Measurements from ENCODE around the gene BAD. TPM values are rescaled to one million over a fixed set of nuclear protein-coding genes. Genes with fewer than 3 reads are reported as not detected.

Gene BAD
- total and polyA plus RNA-seq, 2 of the 13 experiments (the other 11 are each of a cell fraction or from before 2014, with no cell fraction given) = 17.9 to 28.5 TPM

- TF ChIP-seq ZNF609 (CRISPR knock-in tag; IDR thresholded peaks at IDR 0.05; ENCODE audit: borderline replicate concordance) (no peak), HINFP (CRISPR knock-in tag; IDR thresholded peaks at IDR 0.05; ENCODE audit: low read depth) (0 out of 2 replicates have a peak, but pooled peaks have one; percentile 41), ZNF644 (CRISPR knock-in tag; IDR thresholded peaks at IDR 0.05; ENCODE audit: low read depth) (no peak), BRD4 (CRISPR knock-in tag; IDR thresholded peaks at IDR 0.05) (no peak), ATF6 (CRISPR knock-in tag; conservative IDR thresholded peaks at IDR 0.05) (0 out of 2 replicates have a peak, but pooled peaks have one; percentile 65), ZNF446 (CRISPR knock-in tag; IDR thresholded peaks at IDR 0.05) (0 out of 2 replicates have a peak, but pooled peaks have one; percentile 26), KAT8 (CRISPR knock-in tag; IDR thresholded peaks at IDR 0.05) (peak; percentile 78), ZNF781 (CRISPR knock-in tag; IDR thresholded peaks at IDR 0.05; ENCODE audit: borderline replicate concordance, not compliant biosample characterization) (peak; percentile 26), SMARCC2 (IDR thresholded peaks at IDR 0.05) (no peak), ZBTB33 (CRISPR knock-in tag; IDR thresholded peaks at IDR 0.05) (no peak), ZSCAN25 (CRISPR knock-in tag; IDR thresholded peaks at IDR 0.05) (peak; percentile 77), BORCS8-MEF2B (CRISPR knock-in tag; IDR thresholded peaks at IDR 0.05) (no peak; the same call in 1 of the 2 replicates), PHF5A (CRISPR knock-in tag; IDR thresholded peaks at IDR 0.05; ENCODE audit: low read depth, unreplicated experiment) (no peak), HCFC1 (IDR thresholded peaks at IDR 0.05; ENCODE audit: low read depth, low read length) (peak; percentile 83), ZFP90 (CRISPR knock-in tag; IDR thresholded peaks at IDR 0.05; ENCODE audit: borderline replicate concordance) (peak; percentile 53; the same call in 1 of the 2 replicates), ZBTB20 (CRISPR knock-in tag; IDR thresholded peaks at IDR 0.05; ENCODE audit: borderline replicate concordance, low read depth) (peak; percentile 64; the same call in 1 of the 2 replicates), DNMT1 (CRISPR knock-in tag; IDR thresholded peaks at IDR 0.05) (0 out of 2 replicates have a peak, but pooled peaks have one; percentile 43)
Measured at GRCh38 chr11:64246871-64247728, 37.4 kb downstream of the BAD start, which contains the start of gene PPP1R14B (continued).
